Natural killer cell (primary cell): ENCODE results near the gene GLP2R. TPM values are rescaled to one million over a fixed set of nuclear protein-coding genes. Genes with fewer than 3 reads are reported as not detected.

Experiments
- ATAC-seq, 3 donors: fragments of 150-1000 bp in 2 of 3; fragments of 200-7000 bp in 1 of 3; cut with Tn5 transposase; 1 replicate in 1 of 3; 2 replicates in 2 of 3; pipeline ENCODE4 v1.10.0; 2021; ENCODE audit warnings: mild to moderate bottlenecking in 2 of 3, moderate library complexity in 2 of 3
- DNase-seq, 2 donors: peaks; one replicate each; pipeline versions ENCODE4 v3.0.0 to v3.0.0-alpha.2; 2013 to 2021; ENCODE audit warnings: mixed read lengths in 1 of 2
- H3K27ac ChIP-seq: one replicate; pipeline ENCODE4 v1.5.1; 2013; ENCODE audit warnings: mild to moderate bottlenecking, low read length
- H3K27me3 ChIP-seq: one replicate; pipeline ENCODE4 v1.6.1; 2013; ENCODE audit warnings: low read length; ENCODE audit not compliant: control insufficient read depth, insufficient read depth
- H3K36me3 ChIP-seq: one replicate; pipeline ENCODE4 v1.6.1; 2013; ENCODE audit warnings: low read length; ENCODE audit not compliant: control insufficient read depth, insufficient read depth
- H3K4me1 ChIP-seq: one replicate; pipeline ENCODE4 v1.6.1; 2013; ENCODE audit warnings: low read length; ENCODE audit not compliant: control insufficient read depth, insufficient read depth
- H3K4me3 ChIP-seq: one replicate; pipeline ENCODE4 v1.5.1; 2013; ENCODE audit warnings: low read length
- H3K9me3 ChIP-seq: one replicate; pipeline ENCODE4 v1.6.1; 2013; ENCODE audit warnings: low read length; ENCODE audit not compliant: control insufficient read depth, insufficient read depth
- H3K27ac Mint-ChIP-seq, 2 donors: one replicate each; pipeline ENCODE4 v1.8.0; 2022; ENCODE audit warnings: mild to moderate bottlenecking in 2 of 2, mixed read lengths in 2 of 2, moderate library complexity in 1 of 2
- H3K27me3 Mint-ChIP-seq, 2 donors: one replicate each; pipeline ENCODE4 v1.8.0; 2022; ENCODE audit warnings: low read depth in 2 of 2, mixed read lengths in 2 of 2
- H3K36me3 Mint-ChIP-seq: one replicate; pipeline ENCODE4 v1.8.0; 2022; ENCODE audit warnings: mixed read lengths
- H3K4me1 Mint-ChIP-seq, 2 donors: one replicate each; pipeline ENCODE4 v1.8.0; 2022; ENCODE audit warnings: mixed read lengths in 2 of 2
- H3K4me3 Mint-ChIP-seq: one replicate; pipeline ENCODE4 v1.8.0; 2022; ENCODE audit warnings: mild to moderate bottlenecking, moderate library complexity, mixed read lengths
- H3K9me3 Mint-ChIP-seq, 2 donors: one replicate each; pipeline ENCODE4 v1.8.0; 2022; ENCODE audit warnings: mixed read lengths in 2 of 2
- CTCF ChIP-seq: fragments of 200-600 bp; IDR thresholded peaks from one replicate; pipeline ENCODE4 v1.8.0; 2022; ENCODE audit warnings: antibody characterized with exemption
- WGBS: methylation state at CpG from one replicate; pipeline ENCODE4 v1.1.7; 2013; ENCODE audit warnings: missing lambda C conversion rate; ENCODE audit not compliant: insufficient coverage; 5-methylcytosine and 5-hydroxymethylcytosine counted together
- intact Hi-C: fragments of 100-400 bp; cut with micrococcal nuclease; formaldehyde crosslinking; loops from one replicate; pipeline ENCODE4 v1.14.2; 2022
- total RNA-seq, 4 donors: library from RNA; stranded (reverse); fragments of 120-200 nt in 1 of 4; gene quantifications; one replicate each; pipeline versions ENCODE4 v1.2.3 to v1.2.4, GENCODE V29; 2013 to 2022

GLP2R gene, protein sequence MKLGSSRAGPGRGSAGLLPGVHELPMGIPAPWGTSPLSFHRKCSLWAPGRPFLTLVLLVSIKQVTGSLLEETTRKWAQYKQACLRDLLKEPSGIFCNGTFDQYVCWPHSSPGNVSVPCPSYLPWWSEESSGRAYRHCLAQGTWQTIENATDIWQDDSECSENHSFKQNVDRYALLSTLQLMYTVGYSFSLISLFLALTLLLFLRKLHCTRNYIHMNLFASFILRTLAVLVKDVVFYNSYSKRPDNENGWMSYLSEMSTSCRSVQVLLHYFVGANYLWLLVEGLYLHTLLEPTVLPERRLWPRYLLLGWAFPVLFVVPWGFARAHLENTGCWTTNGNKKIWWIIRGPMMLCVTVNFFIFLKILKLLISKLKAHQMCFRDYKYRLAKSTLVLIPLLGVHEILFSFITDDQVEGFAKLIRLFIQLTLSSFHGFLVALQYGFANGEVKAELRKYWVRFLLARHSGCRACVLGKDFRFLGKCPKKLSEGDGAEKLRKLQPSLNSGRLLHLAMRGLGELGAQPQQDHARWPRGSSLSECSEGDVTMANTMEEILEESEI
- not detected for total RNA-seq
- total RNA-seq (2013): not detected

DNA sequence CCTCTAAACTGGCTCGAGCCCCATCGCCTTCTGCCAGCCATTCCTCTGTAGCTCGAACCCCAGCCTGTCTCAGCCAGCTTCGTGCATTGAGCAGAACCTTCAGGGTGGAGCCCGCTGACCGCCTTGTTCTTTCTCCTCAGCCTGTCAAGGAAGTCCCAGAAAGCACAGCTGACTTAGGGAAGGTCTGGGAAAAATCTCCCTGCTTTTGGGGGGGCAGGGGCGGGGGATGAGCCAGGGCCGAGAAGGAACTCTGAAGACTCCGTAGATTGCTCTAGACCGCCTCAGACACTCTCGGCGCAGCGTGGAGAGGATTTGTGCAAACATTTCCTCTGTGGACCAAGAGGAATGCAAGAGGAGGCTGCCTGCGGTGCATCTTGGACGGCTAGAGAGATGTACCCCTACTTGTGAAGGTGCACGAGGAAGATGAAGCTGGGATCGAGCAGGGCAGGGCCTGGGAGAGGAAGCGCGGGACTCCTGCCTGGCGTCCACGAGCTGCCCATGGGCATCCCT lies at the start of gene GLP2R:
GLP2R (plus strand) TSS at position 284 of the 510 bp plus-strand sequence; CDS start at position 424, 140 bp downstream.
- H3K4me1 ChIP-seq: no peaks in the 10 kb centered on the region
- peaks cover 7 to 18% of the 10 kb centered on the region in 2 donors for H3K27me3 Mint-ChIP-seq
- no peak within 1 kb of the TSS for H3K27ac ChIP-seq
- 65% methylated on average over 21 of the region's 21 CpGs for WGBS
- H3K9me3 Mint-ChIP-seq: no peaks in the 10 kb centered on the region
- peaks cover 5% of the 10 kb centered on the region for H3K27me3 ChIP-seq
- intact Hi-C loops: no loop called here
- no peak within 1 kb of the TSS for H3K4me3 ChIP-seq
- no peaks in the 10 kb centered on the region for H3K36me3 Mint-ChIP-seq
- no peaks in the 10 kb centered on the region for H3K36me3 ChIP-seq
- no peak within 1 kb of the TSS for H3K27ac Mint-ChIP-seq
- no peaks in the 10 kb centered on the region for H3K9me3 ChIP-seq
- H3K4me3 Mint-ChIP-seq: no peak within 1 kb of the TSS
- ATAC-seq (no peak), DNase-seq (no peak)
- no peak for TF ChIP-seq CTCF
- no peaks in the 10 kb centered on the region for H3K4me1 Mint-ChIP-seq

DNA sequence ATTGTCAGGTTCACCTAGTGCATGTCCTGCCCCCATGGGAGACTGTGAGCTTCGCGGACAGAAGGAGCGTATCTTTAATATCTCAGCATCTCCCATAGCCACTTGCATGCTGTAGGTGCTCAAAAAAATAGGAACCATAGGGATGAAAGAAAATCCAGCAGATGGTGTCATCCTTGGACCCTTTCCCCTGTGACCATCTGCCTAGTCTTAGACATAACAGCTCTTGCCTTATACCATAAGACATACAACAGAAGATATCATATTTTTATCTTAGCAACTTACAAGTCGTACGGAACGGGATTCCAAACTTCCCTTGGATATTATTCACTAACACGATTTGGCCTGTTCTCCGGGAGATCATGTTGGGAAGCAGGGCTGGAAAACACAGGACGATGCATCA lies 48.8 kb upstream of the GLP2R start:
- H3K9me3 ChIP-seq: no peaks in the 10 kb centered on the region
- no peaks in the 10 kb centered on the region for H3K27me3 ChIP-seq
- H3K4me1 Mint-ChIP-seq: no peaks in the 10 kb centered on the region
- no peak overlapping the region for H3K4me3 ChIP-seq
- ATAC-seq (no peak), DNase-seq (no peak)
- H3K27me3 Mint-ChIP-seq: peaks cover 12 to 35% of the 10 kb centered on the region in 2 donors
- no peak for TF ChIP-seq CTCF
- no peak overlapping the region for H3K4me3 Mint-ChIP-seq
- 93% methylated on average over 9 of the region's 9 CpGs for WGBS
- H3K36me3 Mint-ChIP-seq: no peaks in the 10 kb centered on the region
- H3K27ac Mint-ChIP-seq: no peak overlapping the region
- H3K27ac ChIP-seq: no peak overlapping the region
- intact Hi-C loops: no loop called here
- H3K9me3 Mint-ChIP-seq: no peaks in the 10 kb centered on the region
- H3K36me3 ChIP-seq: no peaks in the 10 kb centered on the region
- no peaks in the 10 kb centered on the region for H3K4me1 ChIP-seq

DNA sequence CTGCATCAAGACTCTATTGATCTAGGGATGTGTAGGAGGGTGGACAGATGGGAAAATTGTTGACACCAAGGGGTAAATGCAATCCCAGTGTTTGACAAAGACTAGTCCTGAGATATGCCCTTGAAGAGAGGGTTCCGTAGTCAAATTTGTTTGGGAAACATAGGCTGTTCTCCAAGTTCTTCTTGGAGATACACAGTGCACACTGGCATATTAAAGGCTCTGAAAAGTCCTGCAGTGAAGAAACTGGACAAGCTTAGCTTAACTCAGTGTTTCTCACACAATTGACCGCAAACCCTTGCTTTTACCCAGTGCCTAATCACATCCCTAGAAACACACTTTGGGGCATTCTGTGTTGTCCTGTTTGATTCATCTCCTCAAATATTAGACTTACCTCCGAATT lies 45.2 kb upstream of the GLP2R start:
- no peak for ATAC-seq
- peaks cover 20 to 54% of the 10 kb centered on the region in 2 donors for H3K27me3 Mint-ChIP-seq
- no peak for DNase-seq
- no peaks in the 10 kb centered on the region for H3K27me3 ChIP-seq
- H3K36me3 Mint-ChIP-seq: no peaks in the 10 kb centered on the region
- no peaks in the 10 kb centered on the region for H3K9me3 ChIP-seq
- no peak for TF ChIP-seq CTCF
- H3K4me3 ChIP-seq: no peak overlapping the region
- no peak overlapping the region for H3K4me3 Mint-ChIP-seq
- H3K4me1 Mint-ChIP-seq: no peaks in the 10 kb centered on the region
- no peak overlapping the region for H3K27ac ChIP-seq
- H3K4me1 ChIP-seq: no peaks in the 10 kb centered on the region
- 86% methylated on average over 3 of the region's 3 CpGs for WGBS
- H3K27ac Mint-ChIP-seq: no peak overlapping the region
- H3K9me3 Mint-ChIP-seq: no peaks in the 10 kb centered on the region
- no peaks in the 10 kb centered on the region for H3K36me3 ChIP-seq
- intact Hi-C loops: no loop called here
